Measurements from ENCODE around the gene TMEM39A. TPM values are rescaled to one million over a fixed set of nuclear protein-coding genes. Genes with fewer than 3 reads are reported as not detected.

Gene TMEM39A
- total RNA-seq, 5 donors from 2014 or later (not counting 1 experiment from before 2014, with no cell fraction given) = 35.4 to 59.5 (median 38.7) TPM

Other genes with a start within 250 kb of the TMEM39A start
- 10 to 100 TPM; 14.0 to 33.7 (median 18.2) TPM for gene B4GALT4, start 222.7 kb downstream of the TMEM39A start, total RNA-seq
- gene ARHGAP31, start 169.2 kb downstream of the TMEM39A start, total RNA-seq = 1 to 10 TPM; 2.7 to 5.1 (median 3.4) TPM
- 10 to 100 TPM; 28.2 to 43.6 (median 36.4) TPM for gene POGLUT1, start 5.3 kb upstream of the TMEM39A start, total RNA-seq
- 10 to 100 TPM; 35.9 to 74.3 (median 68.0) TPM for gene TIMMDC1, start 34.9 kb upstream of the TMEM39A start, total RNA-seq
- gene CD80, start 96.0 kb upstream of the TMEM39A start, total RNA-seq = 1 to 10 TPM; 1.3 to 3.5 (median 2.0) TPM
- gene ADPRH, start 115.9 kb upstream of the TMEM39A start, total RNA-seq = 1 to 10 TPM in 4 of 5 donors, under 1 TPM in 1; 0.43 to 3.6 (median 1.5) TPM
- gene PLA1A, start 134.3 kb upstream of the TMEM39A start, total RNA-seq = not detected
- 1 to 10 TPM; 3.6 to 4.8 (median 4.2) TPM for gene POPDC2, start 197.0 kb upstream of the TMEM39A start, total RNA-seq
- gene COX17, start 213.8 kb upstream of the TMEM39A start, total RNA-seq = 10 to 100 TPM; 20.5 to 33.1 (median 30.6) TPM
- 1 to 10 TPM in 1 of 5 donors, under 1 TPM in 3, not detected in 1; 0.14 to 1.2 (median 0.40) TPM for gene CFAP91, start 239.4 kb upstream of the TMEM39A start, total RNA-seq